Endothelial cell of umbilical vein (primary cell): ENCODE measurements around the gene DAPK3. TPM values are rescaled to one million over a fixed set of nuclear protein-coding genes. Genes with fewer than 3 reads are reported as not detected.

Experiments used
- BruUV-seq: library from RNA; stranded (reverse); fragments of 400-500 nt; replicated peaks from 2 replicates; lab custom pipeline; 2021; lab: Mats Ljungman, UMichigan
- CTCF ChIA-PET: fragments of 300-600, 350-600 bp; sonication (Branson Sonifier 250); formaldehyde crosslinking; loops from one replicate; lab custom pipeline; 2021; ENCODE audit warnings: antibody characterized with exemption, inconsistent platforms; lab: Charles Lee
- POLR2A ChIA-PET: fragments of 300-600, 350-600 bp; sonication (Branson Sonifier 250); formaldehyde crosslinking; loops from one replicate; lab custom pipeline; 2021; ENCODE audit warnings: antibody characterized with exemption, inconsistent platforms; lab: Charles Lee
- DNase-seq: peaks from one replicate; pipeline ENCODE4 v3.0.0-alpha.2; 2011; ENCODE audit warnings: low read depth, low spot score
- FAIRE-seq: peaks from 2 replicates; lab custom pipeline; 2011; peaks lifted over from hg19 to GRCh38; lab: Jason Lieb, UNC
- H2AFZ ChIP-seq: 2 replicates; pipeline ENCODE4 v1.6.0; 2012; ENCODE audit warnings: low read depth, low read length, control low read depth, inconsistent platforms
- H3K27ac ChIP-seq: 2 replicates; pipeline ENCODE4 v1.5.1; 2011; ENCODE audit warnings: low read depth, mild to moderate bottlenecking, control low read depth, low read length, moderate library complexity; ENCODE audit not compliant: insufficient read depth
- H3K27me3 ChIP-seq, 2 experiments: 2 replicates each; pipeline versions ENCODE4 v1.6.0 to v1.6.1; 2011; ENCODE audit warnings: low read length in 2 of 2, mixed read lengths in 1 of 2; ENCODE audit not compliant: control insufficient read depth in 2 of 2, insufficient read depth in 2 of 2
- H3K36me3 ChIP-seq, 2 experiments: 2 replicates in 1 of 2; 3 replicates in 1 of 2; pipeline ENCODE4 v1.5.1; 2011; ENCODE audit warnings: low read length in 2 of 2, mild to moderate bottlenecking in 1 of 2, moderate library complexity in 1 of 2; ENCODE audit not compliant: control insufficient read depth in 2 of 2, insufficient read depth in 2 of 2; ENCODE audit errors: extremely low read depth in 1 of 2
- H3K4me1 ChIP-seq: 3 replicates; pipeline ENCODE4 v1.5.1; 2011; ENCODE audit warnings: mild to moderate bottlenecking, low read length; ENCODE audit not compliant: control insufficient read depth, insufficient read depth; ENCODE audit errors: extremely low read depth
- H3K4me2 ChIP-seq: 2 replicates; pipeline ENCODE4 v1.6.1; 2011; ENCODE audit warnings: low read length, control low read depth, mixed read lengths; ENCODE audit not compliant: insufficient read depth
- H3K4me3 ChIP-seq, 3 experiments: fragments of 200-600 bp in 1 of 3; sonication (generic), shearing (Covaris generic) in 1 of 3; replicated peaks in 1 of 3; 2 replicates each; pipeline ENCODE4 v1.5.1; 2011 to 2016; ENCODE audit warnings: control low read depth in 3 of 3, low read length in 3 of 3, mild to moderate bottlenecking in 2 of 3, inconsistent platforms in 1 of 3, low read depth in 1 of 3, moderate library complexity in 1 of 3; ENCODE audit not compliant: insufficient read depth in 1 of 3
- H3K79me2 ChIP-seq: 2 replicates; pipeline ENCODE4 v1.6.0; 2012; ENCODE audit warnings: low read length, inconsistent platforms; ENCODE audit not compliant: control insufficient read depth, insufficient read depth
- H3K9ac ChIP-seq: replicated peaks from 2 replicates; pipeline ENCODE3; 2011; ENCODE audit warnings: low read length, control low read depth; ENCODE audit not compliant: insufficient read depth; ENCODE audit errors: extremely low read depth
- H3K9me1 ChIP-seq: replicated peaks from 3 replicates; pipeline ENCODE4 v1.6.0; 2011; ENCODE audit warnings: mild to moderate bottlenecking, low read length; ENCODE audit not compliant: control insufficient read depth, insufficient read depth; ENCODE audit errors: extremely low read depth
- H3K9me3 ChIP-seq: replicated peaks from 2 replicates; pipeline ENCODE4 v1.5.1; 2012; ENCODE audit warnings: low read length, inconsistent platforms; ENCODE audit not compliant: control insufficient read depth, insufficient read depth
- H4K20me1 ChIP-seq: replicated peaks from 2 replicates; pipeline ENCODE3; 2011; ENCODE audit warnings: mild to moderate bottlenecking, low read length; ENCODE audit not compliant: control insufficient read depth, insufficient read depth; ENCODE audit errors: extremely low read depth
- CTCF ChIP-seq, 2 donors: IDR thresholded peaks; 1 replicate in 1 of 2; 2 replicates in 1 of 2; pipeline ENCODE4 v1.5.1; 2011; ENCODE audit warnings: low read length in 2 of 2, mild to moderate bottlenecking in 2 of 2, moderate library complexity in 2 of 2, control low read depth in 1 of 2, inconsistent platforms in 1 of 2, low read depth in 1 of 2; ENCODE audit not compliant: insufficient read depth in 1 of 2; ENCODE audit errors: extremely low read depth in 1 of 2
- EZH2 ChIP-seq: IDR thresholded peaks from 2 replicates; pipeline ENCODE4 v1.6.1; 2012; ENCODE audit warnings: borderline replicate concordance, low read depth, mild to moderate bottlenecking, moderate library complexity, low read length, inconsistent platforms; ENCODE audit not compliant: severe bottlenecking
- FOS ChIP-seq: IDR thresholded peaks from 2 replicates; pipeline ENCODE4 v1.6.1; 2011; ENCODE audit warnings: mild to moderate bottlenecking, low read length, moderate library complexity, borderline replicate concordance; ENCODE audit not compliant: insufficient read depth
- GATA2 ChIP-seq: IDR thresholded peaks from 2 replicates; pipeline ENCODE4 v1.7.0; 2011; ENCODE audit warnings: low read depth, mild to moderate bottlenecking, moderate library complexity, mixed read lengths, low read length; ENCODE audit not compliant: insufficient read length, insufficient read depth
- JUN ChIP-seq: IDR thresholded peaks from 2 replicates; pipeline ENCODE4 v1.6.1; 2011; ENCODE audit warnings: borderline replicate concordance, low read depth; ENCODE audit not compliant: insufficient read length, insufficient read depth
- MYC ChIP-seq: IDR thresholded peaks from one replicate; pipeline ENCODE4 v1.6.1; 2011; ENCODE audit warnings: mild to moderate bottlenecking, low read depth, low read length
- POLR2A ChIP-seq: IDR thresholded peaks from 2 replicates; pipeline ENCODE4 v1.6.1; 2012; ENCODE audit warnings: low read depth, mild to moderate bottlenecking, control low read depth, low read length
- POLR2AphosphoS5 ChIP-seq: IDR thresholded peaks from 2 replicates; pipeline ENCODE4 v1.6.1; 2012; ENCODE audit warnings: low read depth, mild to moderate bottlenecking, control low read depth, low read length, moderate library complexity; ENCODE audit not compliant: insufficient read depth
- dilution Hi-C: fragments of 300-500 bp; cut with MboI; formaldehyde crosslinking; loops from one replicate; pipeline ENCODE4 v1.15.0; 2019; ENCODE audit warnings: low sequenced_read_pairs; ENCODE audit not compliant: extremely low pct_ligation_motif_present
- intact Hi-C: fragments of 100-400 bp; cut with micrococcal nuclease; formaldehyde crosslinking; loops from one replicate; pipeline ENCODE4 v1.10.0; 2022
- polyA plus RNA-seq, 4 experiments: library from polyadenylated mRNA; depleted of rRNA in 3 of 4; stranded (reverse) in 3 of 4; unstranded in 1 of 4; fragments of >200 nt; gene quantifications; 2 replicates each; pipeline versions ENCODE4 v1.2.1 to v1.2.3, GENCODE V29; 2011 to 2012; ENCODE audit warnings: missing spikeins in 1 of 4
- total RNA-seq: library from RNA; stranded (reverse); gene quantifications from 2 replicates; pipeline ENCODE4 v1.2.3, GENCODE V29; 2021
- TF ChIP-seq, protein P1 (sequence below): IDR thresholded peaks from 2 replicates; pipeline ENCODE4 v1.6.1; 2011; ENCODE audit not compliant: insufficient read depth, insufficient read length

Gene DAPK3
- total and polyA plus RNA-seq, 2 donors (not counting 3 experiments of a cell fraction or from before 2014, with no cell fraction given): 157 to 175 TPM

GRCh38 chr19:3970313-3970807 lies 539 bp downstream of the DAPK3 start:
- H3K4me3 ChIP-seq: peak overlapping the region; percentile 79 to 93 (median 86)
- peak overlapping the region; percentile 75 for H3K4me2 ChIP-seq
- DNase-seq: no peak
- no peaks in the 10 kb centered on the region for H3K27me3 ChIP-seq
- no peak overlapping the region for H2AFZ ChIP-seq
- no TSS peak for BruUV-seq
- peaks cover 45% of the 10 kb centered on the region for H3K79me2 ChIP-seq
- peak overlapping the region; percentile 92 for H3K27ac ChIP-seq
- H3K9me3 ChIP-seq: no peaks in the 10 kb centered on the region
- H3K9ac ChIP-seq: peak overlapping the region; percentile 98
- dilution Hi-C loops (no loop called here), intact Hi-C loops (no loop called here)
- H4K20me1 ChIP-seq: no peaks in the 10 kb centered on the region
- no peak for FAIRE-seq
- peaks cover 23% of the 10 kb centered on the region for H3K4me1 ChIP-seq
- TF ChIP-seq, protein P1, sequence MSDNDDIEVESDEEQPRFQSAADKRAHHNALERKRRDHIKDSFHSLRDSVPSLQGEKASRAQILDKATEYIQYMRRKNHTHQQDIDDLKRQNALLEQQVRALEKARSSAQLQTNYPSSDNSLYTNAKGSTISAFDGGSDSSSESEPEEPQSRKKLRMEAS: no peak
- TF ChIP-seq CTCF (IDR thresholded peaks at IDR 0.05; ENCODE audit: extremely low read depth in 1 of 2, insufficient read depth in 1 of 2, low read depth in 1 of 2, low read length in 2 of 2) (no peak), EZH2 (no peak), MYC (no peak), POLR2AphosphoS5 (no peak), JUN (no peak), FOS (no peak), GATA2 (no peak), POLR2A (no peak)
- peaks cover 8 to 22% of the 10 kb centered on the region in 2 experiments for H3K36me3 ChIP-seq
- H3K9me1 ChIP-seq: no peaks in the 10 kb centered on the region
- ChIA-PET POLR2A (interaction anchor here (1.0 to 4.9 kb wide), 3 partner anchors 10 to 17 kb away, joined by 3 to 82 read pairs (median 3); partner anchors contain the start of gene EEF2), CTCF (interaction anchor here (1.0 to 2.2 kb wide), 4 partner anchors 14 to 17 kb away, joined by 4 to 34 read pairs (median 8); partner anchors contain the start of gene EEF2)
